IMR-90 (cell line): ENCODE results near the gene STMN3. TPM values are rescaled to one million over a fixed set of nuclear protein-coding genes. Genes with fewer than 3 reads are reported as not detected.

Experiments used
- ATAC-seq: fragments of 200-7000 bp; cut with Tn5 transposase; 2 replicates; pipeline ENCODE4 v1.9.1; 2020; ENCODE audit warnings: low read depth, mild to moderate bottlenecking, moderate library complexity
- BruUV-seq: library from RNA; stranded (reverse); fragments of 400-500 nt; replicated peaks from 2 replicates; lab custom pipeline; 2021; lab: Mats Ljungman, UMichigan
- CTCF ChIA-PET: fragments of 300-600 bp; formaldehyde crosslinking; extraction: SDS; loops from one replicate; lab custom pipeline; 2021; ENCODE audit warnings: antibody characterized with exemption; lab: Yijun Ruan, JAX
- POLR2A ChIA-PET: fragments of 300-600 bp; sonication (Branson Sonifier 250); formaldehyde crosslinking; loops from one replicate; lab custom pipeline; 2022; ENCODE audit warnings: antibody characterized with exemption; ENCODE audit not compliant: unreplicated experiment; lab: Charles Lee
- DNase-seq: peaks from one replicate; pipeline ENCODE4 v3.0.0; 2013
- H2AFZ ChIP-seq: replicated peaks from 2 replicates; pipeline ENCODE3; 2013; ENCODE audit warnings: low read length, mild to moderate bottlenecking; ENCODE audit not compliant: poor library complexity
- H2AK5ac ChIP-seq: 2 replicates; pipeline ENCODE4 v1.6.1; 2013; ENCODE audit warnings: low read depth, low read length, inconsistent platforms
- H2AK9ac ChIP-seq: replicated peaks from 2 replicates; pipeline ENCODE3; 2013; ENCODE audit warnings: mild to moderate bottlenecking, low read depth, low read length, moderate library complexity; ENCODE audit not compliant: poor library complexity
- H2BK120ac ChIP-seq: 2 replicates; pipeline ENCODE4 v1.6.1; 2013; ENCODE audit warnings: low read depth, low read length, inconsistent platforms
- H2BK15ac ChIP-seq: 3 replicates; pipeline ENCODE4 v1.6.1; 2013; ENCODE audit warnings: low read depth, low read length, inconsistent platforms
- H2BK20ac ChIP-seq: 2 replicates; pipeline ENCODE4 v1.6.1; 2013; ENCODE audit warnings: low read depth, mild to moderate bottlenecking, inconsistent platforms, low read length, moderate library complexity
- H2BK5ac ChIP-seq: 2 replicates; pipeline ENCODE4 v1.6.1; 2013; ENCODE audit warnings: mild to moderate bottlenecking, low read depth, low read length, inconsistent platforms; ENCODE audit not compliant: poor library complexity, severe bottlenecking
- H3K14ac ChIP-seq: replicated peaks from 2 replicates; pipeline ENCODE4 v1.6.1; 2013; ENCODE audit warnings: low read depth, low read length, inconsistent platforms
- H3K18ac ChIP-seq: 2 replicates; pipeline ENCODE4 v1.6.1; 2013; ENCODE audit warnings: low read depth, low read length, control low read depth
- H3K23ac ChIP-seq: 2 replicates; pipeline ENCODE4 v1.6.1; 2013; ENCODE audit warnings: low read depth, low read length, inconsistent platforms
- H3K27ac ChIP-seq: 2 replicates; pipeline ENCODE4 v1.5.1; 2013; ENCODE audit warnings: mild to moderate bottlenecking, control low read depth, low read length; ENCODE audit not compliant: insufficient read depth
- H3K27me3 ChIP-seq: 2 replicates; pipeline ENCODE4 v1.6.1; 2013; ENCODE audit warnings: low read length; ENCODE audit not compliant: control insufficient read depth, insufficient read depth
- H3K36me3 ChIP-seq: 2 replicates; pipeline ENCODE4 v1.6.1; 2013; ENCODE audit warnings: low read length, mixed read lengths; ENCODE audit not compliant: control insufficient read depth, insufficient read depth
- H3K4ac ChIP-seq: 2 replicates; pipeline ENCODE4 v1.6.1; 2013; ENCODE audit warnings: low read depth, low read length, inconsistent platforms
- H3K4me1 ChIP-seq: 2 replicates; pipeline ENCODE4 v1.6.1; 2013; ENCODE audit warnings: low read length, mixed read lengths; ENCODE audit not compliant: control insufficient read depth, insufficient read depth
- H3K4me2 ChIP-seq: 2 replicates; pipeline ENCODE4 v1.6.1; 2013; ENCODE audit warnings: low read depth, mild to moderate bottlenecking, control low read depth, low read length, moderate library complexity
- H3K4me3 ChIP-seq: 2 replicates; pipeline ENCODE4 v1.5.1; 2013; ENCODE audit warnings: low read depth, mild to moderate bottlenecking, control low read depth, low read length, moderate library complexity; ENCODE audit not compliant: insufficient read depth
- H3K56ac ChIP-seq: 2 replicates; pipeline ENCODE4 v1.6.1; 2013; ENCODE audit warnings: low read length, inconsistent platforms; ENCODE audit not compliant: insufficient read depth; ENCODE audit errors: extremely low read depth
- H3K79me1 ChIP-seq, 2 experiments: 2 replicates each; pipeline ENCODE4 v1.6.1; 2013; ENCODE audit warnings: low read length in 2 of 2, inconsistent platforms in 1 of 2, low read depth in 1 of 2
- H3K9ac ChIP-seq: 2 replicates; pipeline ENCODE4 v1.6.1; 2013; ENCODE audit warnings: low read depth, low read length, control low read depth
- H3K9me1 ChIP-seq: 2 replicates; pipeline ENCODE4 v1.6.1; 2013; ENCODE audit warnings: low read length, inconsistent platforms; ENCODE audit not compliant: insufficient read depth
- H3K9me3 ChIP-seq: 2 replicates; pipeline ENCODE4 v1.6.1; 2013; ENCODE audit warnings: low read length; ENCODE audit not compliant: control insufficient read depth, insufficient read depth
- H4K20me1 ChIP-seq: 2 replicates; pipeline ENCODE4 v1.6.1; 2013; ENCODE audit warnings: low read length, inconsistent platforms; ENCODE audit not compliant: insufficient read depth
- H4K5ac ChIP-seq: 2 replicates; pipeline ENCODE4 v1.6.1; 2013; ENCODE audit warnings: mild to moderate bottlenecking, low read depth, low read length, control low read depth
- H4K8ac ChIP-seq, 2 experiments: 2 replicates each; pipeline ENCODE4 v1.6.1; 2013; ENCODE audit warnings: low read depth in 2 of 2, low read length in 2 of 2, control low read depth in 1 of 2, inconsistent platforms in 1 of 2
- H4K91ac ChIP-seq: 2 replicates; pipeline ENCODE4 v1.6.1; 2013; ENCODE audit warnings: low read depth, low read length, inconsistent platforms; ENCODE audit not compliant: insufficient read depth
- CHD1 ChIP-seq: IDR thresholded peaks from 2 replicates; pipeline ENCODE4 v1.6.1; 2012; ENCODE audit warnings: low read depth, low read length, improper control_type of control experiment
- MAZ ChIP-seq: IDR thresholded peaks from 2 replicates; pipeline ENCODE4 v1.6.1; 2012; ENCODE audit warnings: low read depth, mild to moderate bottlenecking, low read length, improper control_type of control experiment, moderate library complexity, borderline replicate concordance
- WGBS, 2 experiments: methylation state at CpG; one replicate each; pipeline versions ENCODE4 v1.1.5 to v1.1.7; 2013; ENCODE audit warnings: missing lambda C conversion rate in 2 of 2; ENCODE audit not compliant: insufficient read length in 1 of 2; ENCODE audit errors: extremely low coverage in 2 of 2; 5-methylcytosine and 5-hydroxymethylcytosine counted together
- dilution Hi-C: fragments of 300-500 bp; cut with HindIII; formaldehyde crosslinking; loops from one replicate; pipeline ENCODE4 v1.14.3; 2018; ENCODE audit warnings: low sequenced_read_pairs; ENCODE audit not compliant: unreplicated experiment
- in situ Hi-C: fragments of 300-500 bp; cut with MboI; formaldehyde crosslinking; loops from 3 replicates; pipeline ENCODE4 v1.14.3; 2019; ENCODE audit warnings: low sequenced_read_pairs, inconsistent platforms, mixed read lengths
- intact Hi-C: fragments of 100-400 bp; cut with micrococcal nuclease; formaldehyde crosslinking; loops from 2 replicates; pipeline ENCODE4 v1.10.0; 2022
- polyA plus RNA-seq, 3 experiments: library from polyadenylated mRNA; depleted of rRNA; stranded (reverse); fragments of >200 nt; gene quantifications; 2 replicates each; pipeline ENCODE4 v1.2.3, GENCODE V29; 2012; ENCODE audit warnings: low replicate concordance in 1 of 3
- total RNA-seq: library from RNA; depleted of rRNA; stranded (reverse); fragments of >200 nt; gene quantifications from 2 replicates; pipeline ENCODE4 v1.2.3, GENCODE V29; 2012

Gene STMN3
- total and polyA plus RNA-seq, 2 of the 4 experiments (the other 2 are of a cell fraction): 20.3 to 62.3 TPM

- Histone ChIP-seq H2AK9ac (peak within 1 kb of the TSS; percentile 83), H3K36me3 (peaks cover 10% of the 10 kb centered on the region; the same call in 1 of the 2 replicates), H3K9ac (no peak within 1 kb of the TSS), H3K14ac (no peak within 1 kb of the TSS), H4K8ac (peak within 1 kb of the TSS in 1 of 2 experiments; percentile 63; a peak in 3 of 4 replicates), H3K27ac (no peak within 1 kb of the TSS), H3K56ac (no peak within 1 kb of the TSS), H4K20me1 (no peaks in the 10 kb centered on the region), H3K9me3 (no peaks in the 10 kb centered on the region), H2BK5ac (peak within 1 kb of the TSS; percentile 34), H3K79me1 (peaks cover 11 to 43% of the 10 kb centered on the region in 2 experiments; a peak in 3 of 4 replicates), H3K9me1 (no peaks in the 10 kb centered on the region), H3K23ac (no peak within 1 kb of the TSS), H3K4me1 (peaks cover 22% of the 10 kb centered on the region), H4K91ac (no peak within 1 kb of the TSS; the same call in none of the 2 replicates), H3K18ac (no peak within 1 kb of the TSS), H4K5ac (0 out of 2 replicates have a peak within 1 kb of the TSS, but pooled peaks have one; percentile 6), H3K4ac (peak within 1 kb of the TSS; percentile 18; the same call in 1 of the 2 replicates), H2AK5ac (peak within 1 kb of the TSS; percentile 78), H2AFZ (peak within 1 kb of the TSS; percentile 35), H2BK20ac (no peak within 1 kb of the TSS), H3K4me3 (no peak within 1 kb of the TSS), H3K4me2 (no peak within 1 kb of the TSS), H3K27me3 (no peaks in the 10 kb centered on the region), H2BK120ac (peak within 1 kb of the TSS; percentile 17; the same call in 1 of the 2 replicates), H2BK15ac (no peak within 1 kb of the TSS)
- ATAC-seq (no peak), DNase-seq (no peak)
- intact Hi-C loops: no loop called here
- CTCF ChIA-PET: no interaction called here
- WGBS, 2 experiments: 51% methylated on average over 38 of the region's 52 CpGs; no CpG with 5 or more reads in 1 of the 2 experiments
- in situ Hi-C loops: no loop called here
- POLR2A ChIA-PET: interaction anchor here (0.6 to 1.2 kb wide), 3 partner anchors 11 to 132 kb away, joined by 3 to 4 read pairs (median 4); partner anchors contain the start of genes ARFRP1 and ZGPAT
- no TSS peak for BruUV-seq
- TF ChIP-seq CHD1 (no peak), MAZ (no peak)
- dilution Hi-C loops: no loop called here
These were observed 43.6 kb upstream of the STMN3 start, which contains the start of gene TNFRSF6B for GRCh38 chr20:63696628-63697356. Gene TNFRSF6B (plus strand): TSS chr20:63696652. CDS start chr20:63696768, 116 bp downstream.
